ENCODE data around the gene EIF3A.

GRCh38 chr10:118997379-118997778, 83.2 kb downstream of the EIF3A start:
- no peak for TF ChIP-seq POLR2A (conservative IDR thresholded peaks at IDR 0.05)
- TF ChIP-seq CTCF (IDR thresholded peaks at IDR 0.05 in 2 of 3, conservative IDR thresholded peaks at IDR 0.05 in 1 of 3; ENCODE audit: insufficient read depth in 2 of 3, low read depth in 1 of 3, low read length in 3 of 3): no peak
- TF ChIP-seq ARID2 (IDR thresholded peaks at IDR 0.05): no peak
- no peak for TF ChIP-seq E2F8 (IDR thresholded peaks at IDR 0.05; ENCODE audit: low read depth, partially characterized antibody)
- no peak for TF ChIP-seq CTCFL (IDR thresholded peaks at IDR 0.05; ENCODE audit: borderline replicate concordance, insufficient read depth, low read depth, low read length, poor library complexity, severe bottlenecking)
- TF ChIP-seq SREBF2 (CRISPR knock-in tag; IDR thresholded peaks at IDR 0.05): no peak

All from K562 (cell line).